ENCODE data around the gene TERT. TPM values are rescaled to one million over a fixed set of nuclear protein-coding genes. Genes with fewer than 3 reads are reported as not detected.

TERT gene
- total RNA-seq, 1 donor from 2014 or later: 0.20 TPM

DNA sequence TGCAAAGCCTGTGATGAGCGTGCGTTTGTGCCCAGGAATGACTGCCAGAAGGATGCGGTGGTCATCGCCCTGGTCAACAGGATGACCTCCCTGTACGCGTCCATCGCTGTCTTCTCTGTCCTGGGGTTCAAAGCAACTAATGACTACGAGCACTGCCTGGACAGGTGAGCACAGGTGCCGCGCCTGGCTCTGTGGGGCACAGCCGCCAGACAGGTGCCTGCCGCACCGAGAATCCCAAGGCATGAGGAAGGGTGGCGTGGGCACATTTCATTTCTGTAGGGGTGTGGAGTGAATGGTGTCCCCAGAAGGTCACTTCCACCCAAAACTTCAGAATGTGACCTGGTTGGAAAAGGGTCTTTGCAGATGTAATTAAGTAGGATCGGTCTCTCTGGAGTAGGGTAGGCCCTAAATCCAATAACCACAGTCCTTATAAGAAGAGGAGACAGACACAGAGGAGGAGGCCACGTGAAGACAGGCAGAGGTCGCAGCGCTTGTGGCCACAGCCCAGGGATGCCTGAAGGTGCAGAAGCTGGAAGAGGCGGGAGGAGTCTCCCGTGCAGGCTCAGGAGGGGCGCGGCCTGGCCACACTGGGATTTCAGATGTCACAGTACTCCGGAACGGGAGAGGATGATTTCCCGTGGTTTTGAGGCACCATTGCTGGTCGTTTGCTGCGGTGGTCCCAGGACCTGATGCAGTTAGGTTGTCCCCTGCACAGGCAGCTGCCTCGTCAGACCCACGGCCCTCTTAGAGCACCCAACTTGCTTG, 54.2 kb downstream of the TERT start:
- no peak for TF ChIP-seq CTCF (IDR thresholded peaks at IDR 0.05; ENCODE audit: unreplicated experiment)
- H3K36me3 Mint-ChIP-seq: no peaks in the 10 kb centered on the region
- no peak for DNase-seq (ENCODE audit: low spot score in 2 of 2, unreplicated experiment in 2 of 2)
- no peak overlapping the region for H3K27ac Mint-ChIP-seq
- no peaks in the 10 kb centered on the region for H3K4me1 Mint-ChIP-seq
- H3K9me3 Mint-ChIP-seq: peaks cover 10% of the 10 kb centered on the region
- no peak overlapping the region for H3K4me3 Mint-ChIP-seq
- H3K27me3 Mint-ChIP-seq (ENCODE audit: low read depth): peaks cover 5% of the 10 kb centered on the region

DNA sequence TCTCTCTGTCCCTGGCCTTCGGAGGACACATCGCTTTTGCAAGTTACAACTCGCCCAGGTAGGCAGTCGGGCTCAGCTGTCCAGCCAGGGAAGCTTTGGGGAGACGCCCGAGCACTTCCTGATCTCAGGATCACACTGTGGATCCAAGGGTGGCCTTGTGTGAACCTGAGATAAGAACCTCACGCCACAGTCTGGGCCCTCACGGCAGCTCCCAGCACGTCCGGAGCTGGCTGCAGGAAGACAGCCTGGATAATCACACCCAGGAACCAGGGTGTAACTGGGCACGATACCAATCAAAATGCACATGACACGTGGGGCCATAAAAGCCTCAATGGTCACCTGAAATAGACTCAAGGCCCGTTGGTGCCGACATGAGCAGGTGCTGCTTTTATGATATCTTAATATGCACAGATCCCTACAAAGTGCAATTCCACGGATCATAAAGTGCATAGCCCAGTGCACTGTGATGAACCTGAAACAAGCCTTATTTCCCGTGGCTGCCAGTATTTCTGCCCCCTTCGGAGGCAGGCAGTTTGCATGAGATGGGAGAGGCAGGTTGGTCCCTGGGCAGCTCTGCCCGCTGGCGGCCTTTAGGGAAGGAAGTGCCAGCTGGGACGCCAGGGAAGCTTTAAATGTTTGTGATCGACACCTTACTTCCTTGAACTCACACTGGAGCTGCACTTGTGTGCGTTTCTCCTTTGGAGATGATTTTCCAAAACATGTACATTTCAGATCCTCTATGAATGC, 55.2 kb downstream of the TERT start:
- Mint-ChIP-seq H3K36me3 (no peaks in the 10 kb centered on the region), H3K4me1 (no peaks in the 10 kb centered on the region), H3K4me3 (no peak overlapping the region), H3K9me3 (peaks cover 12% of the 10 kb centered on the region), H3K27ac (no peak overlapping the region), H3K27me3 (ENCODE audit: low read depth) (peaks cover 5% of the 10 kb centered on the region)
- no peak for DNase-seq (ENCODE audit: low spot score in 2 of 2, unreplicated experiment in 2 of 2)
- TF ChIP-seq CTCF (IDR thresholded peaks at IDR 0.05; ENCODE audit: unreplicated experiment): no peak

DNA sequence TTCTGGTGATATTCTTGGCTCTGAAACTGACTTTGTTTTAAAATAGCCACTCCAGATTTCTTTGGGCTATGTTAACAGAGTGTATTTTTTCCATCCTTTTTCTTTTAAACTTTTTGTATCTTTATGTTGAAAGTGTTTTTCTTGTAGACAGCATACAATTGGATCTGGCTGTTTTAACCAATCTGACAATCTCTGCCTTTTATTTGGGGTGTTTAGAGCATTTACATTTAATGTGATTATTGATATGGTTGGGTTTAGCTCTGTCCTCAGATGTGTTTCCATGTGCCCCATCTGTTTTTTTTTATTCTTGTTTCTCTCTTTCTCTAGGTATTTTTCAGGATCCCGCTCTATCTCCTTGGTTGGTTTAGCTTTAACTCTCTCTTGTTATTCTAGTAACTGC, 59.0 kb downstream of the TERT start:
- Mint-ChIP-seq H3K9me3 (peaks cover 12% of the 10 kb centered on the region), H3K27ac (no peak overlapping the region), H3K4me3 (no peak overlapping the region), H3K4me1 (no peaks in the 10 kb centered on the region), H3K36me3 (no peaks in the 10 kb centered on the region), H3K27me3 (ENCODE audit: low read depth) (peaks cover 1% of the 10 kb centered on the region)
- DNase-seq (ENCODE audit: low spot score in 2 of 2, unreplicated experiment in 2 of 2): no peak
- no peak for TF ChIP-seq CTCF (IDR thresholded peaks at IDR 0.05; ENCODE audit: unreplicated experiment)

- no peak overlapping the region for H3K4me3 Mint-ChIP-seq
- peaks cover 12% of the 10 kb centered on the region for H3K9me3 Mint-ChIP-seq
- no peak for DNase-seq (ENCODE audit: low spot score in 2 of 2, unreplicated experiment in 2 of 2)
- no peak for TF ChIP-seq CTCF (IDR thresholded peaks at IDR 0.05; ENCODE audit: unreplicated experiment)
- H3K4me1 Mint-ChIP-seq: no peaks in the 10 kb centered on the region
- peaks cover under 1% of the 10 kb centered on the region for H3K27me3 Mint-ChIP-seq (ENCODE audit: low read depth)
- no peaks in the 10 kb centered on the region for H3K36me3 Mint-ChIP-seq
- no peak overlapping the region for H3K27ac Mint-ChIP-seq
Measured at GRCh38 chr5:1235379-1235778, 59.5 kb downstream of the TERT start.

- no peak overlapping the region for H3K4me3 Mint-ChIP-seq
- no peak overlapping the region for H3K27ac Mint-ChIP-seq
- H3K27me3 Mint-ChIP-seq (ENCODE audit: low read depth): peaks cover 19% of the 10 kb centered on the region
- no peaks in the 10 kb centered on the region for H3K4me1 Mint-ChIP-seq
- H3K9me3 Mint-ChIP-seq: peaks cover 12% of the 10 kb centered on the region
- TF ChIP-seq CTCF (IDR thresholded peaks at IDR 0.05; ENCODE audit: unreplicated experiment): no peak
- no peak for DNase-seq (ENCODE audit: low spot score in 2 of 2, unreplicated experiment in 2 of 2)
- no peaks in the 10 kb centered on the region for H3K36me3 Mint-ChIP-seq
Measured at GRCh38 chr5:1232780-1233179, 62.1 kb downstream of the TERT start.

Measured in mesothelial cell of epicardium (in vitro differentiated cells).